ENCODE results near the gene CACNB2. TPM values are rescaled to one million over a fixed set of nuclear protein-coding genes. Genes with fewer than 3 reads are reported as not detected.
A peak's percentile ranks its signal among the peaks of the same experiment; 100 is the strongest.

The CACNB2 gene
- total RNA-seq, 1 experiment from 2014 or later: 3.2 TPM

DNA sequence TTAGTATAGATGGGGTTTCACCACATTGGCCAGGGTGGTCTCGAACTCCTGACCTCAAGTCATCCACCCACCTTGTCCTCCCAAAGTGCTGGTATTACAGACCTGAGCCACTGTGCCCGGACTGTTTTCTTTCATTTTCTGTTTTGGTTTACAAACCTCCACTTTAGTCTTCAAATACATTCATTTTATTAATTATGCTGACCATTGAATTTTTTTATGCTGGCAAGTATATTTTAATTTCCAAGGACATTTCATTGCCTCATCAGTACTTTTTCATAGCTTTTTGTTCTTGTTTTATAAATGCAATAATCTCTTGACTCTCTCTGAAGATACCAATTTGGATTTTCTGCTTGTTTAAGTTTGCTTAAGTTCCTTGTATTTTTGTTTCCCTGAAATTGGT lies 170.5 kb downstream of the CACNB2 start:
- ChIA-PET CTCF (no interaction called here), POLR2A (no interaction called here)
- TF ChIP-seq NR3C1 (CRISPR knock-in tag; conservative IDR thresholded peaks at IDR 0.05; ENCODE audit: low read depth) (no peak), ZNF121 (CRISPR knock-in tag; IDR thresholded peaks at IDR 0.05) (no peak), NR1H2 (CRISPR knock-in tag; IDR thresholded peaks at IDR 0.05) (no peak), ZNF263 (CRISPR knock-in tag; IDR thresholded peaks at IDR 0.05; ENCODE audit: low read depth) (no peak), ESRRA (CRISPR knock-in tag; IDR thresholded peaks at IDR 0.05; ENCODE audit: borderline replicate concordance) (no peak), TEAD4 (CRISPR knock-in tag; IDR thresholded peaks at IDR 0.05) (no peak)
- TF ChIP-seq, protein P1, sequence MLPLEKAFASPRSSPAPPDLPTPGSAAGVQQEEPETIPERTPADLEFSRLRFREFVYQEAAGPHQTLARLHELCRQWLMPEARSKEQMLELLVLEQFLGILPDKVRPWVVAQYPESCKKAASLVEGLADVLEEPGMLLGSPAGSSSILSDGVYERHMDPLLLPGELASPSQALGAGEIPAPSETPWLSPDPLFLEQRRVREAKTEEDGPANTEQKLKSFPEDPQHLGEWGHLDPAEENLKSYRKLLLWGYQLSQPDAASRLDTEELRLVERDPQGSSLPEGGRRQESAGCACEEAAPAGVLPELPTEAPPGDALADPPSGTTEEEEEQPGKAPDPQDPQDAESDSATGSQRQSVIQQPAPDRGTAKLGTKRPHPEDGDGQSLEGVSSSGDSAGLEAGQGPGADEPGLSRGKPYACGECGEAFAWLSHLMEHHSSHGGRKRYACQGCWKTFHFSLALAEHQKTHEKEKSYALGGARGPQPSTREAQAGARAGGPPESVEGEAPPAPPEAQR (CRISPR knock-in tag; IDR thresholded peaks at IDR 0.05): no peak
- TF ChIP-seq, protein P2, sequence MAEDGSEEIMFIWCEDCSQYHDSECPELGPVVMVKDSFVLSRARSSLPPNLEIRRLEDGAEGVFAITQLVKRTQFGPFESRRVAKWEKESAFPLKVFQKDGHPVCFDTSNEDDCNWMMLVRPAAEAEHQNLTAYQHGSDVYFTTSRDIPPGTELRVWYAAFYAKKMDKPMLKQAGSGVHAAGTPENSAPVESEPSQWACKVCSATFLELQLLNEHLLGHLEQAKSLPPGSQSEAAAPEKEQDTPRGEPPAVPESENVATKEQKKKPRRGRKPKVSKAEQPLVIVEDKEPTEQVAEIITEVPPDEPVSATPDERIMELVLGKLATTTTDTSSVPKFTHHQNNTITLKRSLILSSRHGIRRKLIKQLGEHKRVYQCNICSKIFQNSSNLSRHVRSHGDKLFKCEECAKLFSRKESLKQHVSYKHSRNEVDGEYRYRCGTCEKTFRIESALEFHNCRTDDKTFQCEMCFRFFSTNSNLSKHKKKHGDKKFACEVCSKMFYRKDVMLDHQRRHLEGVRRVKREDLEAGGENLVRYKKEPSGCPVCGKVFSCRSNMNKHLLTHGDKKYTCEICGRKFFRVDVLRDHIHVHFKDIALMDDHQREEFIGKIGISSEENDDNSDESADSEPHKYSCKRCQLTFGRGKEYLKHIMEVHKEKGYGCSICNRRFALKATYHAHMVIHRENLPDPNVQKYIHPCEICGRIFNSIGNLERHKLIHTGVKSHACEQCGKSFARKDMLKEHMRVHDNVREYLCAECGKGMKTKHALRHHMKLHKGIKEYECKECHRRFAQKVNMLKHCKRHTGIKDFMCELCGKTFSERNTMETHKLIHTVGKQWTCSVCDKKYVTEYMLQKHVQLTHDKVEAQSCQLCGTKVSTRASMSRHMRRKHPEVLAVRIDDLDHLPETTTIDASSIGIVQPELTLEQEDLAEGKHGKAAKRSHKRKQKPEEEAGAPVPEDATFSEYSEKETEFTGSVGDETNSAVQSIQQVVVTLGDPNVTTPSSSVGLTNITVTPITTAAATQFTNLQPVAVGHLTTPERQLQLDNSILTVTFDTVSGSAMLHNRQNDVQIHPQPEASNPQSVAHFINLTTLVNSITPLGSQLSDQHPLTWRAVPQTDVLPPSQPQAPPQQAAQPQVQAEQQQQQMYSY (CRISPR knock-in tag; IDR thresholded peaks at IDR 0.05): no peak
- TF ChIP-seq, protein P3, sequence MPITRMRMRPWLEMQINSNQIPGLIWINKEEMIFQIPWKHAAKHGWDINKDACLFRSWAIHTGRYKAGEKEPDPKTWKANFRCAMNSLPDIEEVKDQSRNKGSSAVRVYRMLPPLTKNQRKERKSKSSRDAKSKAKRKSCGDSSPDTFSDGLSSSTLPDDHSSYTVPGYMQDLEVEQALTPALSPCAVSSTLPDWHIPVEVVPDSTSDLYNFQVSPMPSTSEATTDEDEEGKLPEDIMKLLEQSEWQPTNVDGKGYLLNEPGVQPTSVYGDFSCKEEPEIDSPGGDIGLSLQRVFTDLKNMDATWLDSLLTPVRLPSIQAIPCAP (CRISPR knock-in tag; IDR thresholded peaks at IDR 0.05): no peak
- TF ChIP-seq, protein P4, sequence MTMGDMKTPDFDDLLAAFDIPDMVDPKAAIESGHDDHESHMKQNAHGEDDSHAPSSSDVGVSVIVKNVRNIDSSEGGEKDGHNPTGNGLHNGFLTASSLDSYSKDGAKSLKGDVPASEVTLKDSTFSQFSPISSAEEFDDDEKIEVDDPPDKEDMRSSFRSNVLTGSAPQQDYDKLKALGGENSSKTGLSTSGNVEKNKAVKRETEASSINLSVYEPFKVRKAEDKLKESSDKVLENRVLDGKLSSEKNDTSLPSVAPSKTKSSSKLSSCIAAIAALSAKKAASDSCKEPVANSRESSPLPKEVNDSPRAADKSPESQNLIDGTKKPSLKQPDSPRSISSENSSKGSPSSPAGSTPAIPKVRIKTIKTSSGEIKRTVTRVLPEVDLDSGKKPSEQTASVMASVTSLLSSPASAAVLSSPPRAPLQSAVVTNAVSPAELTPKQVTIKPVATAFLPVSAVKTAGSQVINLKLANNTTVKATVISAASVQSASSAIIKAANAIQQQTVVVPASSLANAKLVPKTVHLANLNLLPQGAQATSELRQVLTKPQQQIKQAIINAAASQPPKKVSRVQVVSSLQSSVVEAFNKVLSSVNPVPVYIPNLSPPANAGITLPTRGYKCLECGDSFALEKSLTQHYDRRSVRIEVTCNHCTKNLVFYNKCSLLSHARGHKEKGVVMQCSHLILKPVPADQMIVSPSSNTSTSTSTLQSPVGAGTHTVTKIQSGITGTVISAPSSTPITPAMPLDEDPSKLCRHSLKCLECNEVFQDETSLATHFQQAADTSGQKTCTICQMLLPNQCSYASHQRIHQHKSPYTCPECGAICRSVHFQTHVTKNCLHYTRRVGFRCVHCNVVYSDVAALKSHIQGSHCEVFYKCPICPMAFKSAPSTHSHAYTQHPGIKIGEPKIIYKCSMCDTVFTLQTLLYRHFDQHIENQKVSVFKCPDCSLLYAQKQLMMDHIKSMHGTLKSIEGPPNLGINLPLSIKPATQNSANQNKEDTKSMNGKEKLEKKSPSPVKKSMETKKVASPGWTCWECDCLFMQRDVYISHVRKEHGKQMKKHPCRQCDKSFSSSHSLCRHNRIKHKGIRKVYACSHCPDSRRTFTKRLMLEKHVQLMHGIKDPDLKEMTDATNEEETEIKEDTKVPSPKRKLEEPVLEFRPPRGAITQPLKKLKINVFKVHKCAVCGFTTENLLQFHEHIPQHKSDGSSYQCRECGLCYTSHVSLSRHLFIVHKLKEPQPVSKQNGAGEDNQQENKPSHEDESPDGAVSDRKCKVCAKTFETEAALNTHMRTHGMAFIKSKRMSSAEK (CRISPR knock-in tag; IDR thresholded peaks at IDR 0.05; ENCODE audit: borderline replicate concordance): no peak
- TF ChIP-seq, protein P5, sequence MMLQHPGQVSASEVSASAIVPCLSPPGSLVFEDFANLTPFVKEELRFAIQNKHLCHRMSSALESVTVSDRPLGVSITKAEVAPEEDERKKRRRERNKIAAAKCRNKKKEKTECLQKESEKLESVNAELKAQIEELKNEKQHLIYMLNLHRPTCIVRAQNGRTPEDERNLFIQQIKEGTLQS (CRISPR knock-in tag; conservative IDR thresholded peaks at IDR 0.05): no peak
- Mint-ChIP-seq H3K27me3 (ENCODE audit: low read depth) (no peaks in the 10 kb centered on the region), H3K9me3 (no peaks in the 10 kb centered on the region), H3K36me3 (no peaks in the 10 kb centered on the region), H3K27ac (no peak overlapping the region), H3K4me3 (no peak overlapping the region), H3K4me1 (peaks cover 8% of the 10 kb centered on the region)
- DNase-seq (ENCODE audit: low spot score) (no peak), ATAC-seq (no peak)

DNA sequence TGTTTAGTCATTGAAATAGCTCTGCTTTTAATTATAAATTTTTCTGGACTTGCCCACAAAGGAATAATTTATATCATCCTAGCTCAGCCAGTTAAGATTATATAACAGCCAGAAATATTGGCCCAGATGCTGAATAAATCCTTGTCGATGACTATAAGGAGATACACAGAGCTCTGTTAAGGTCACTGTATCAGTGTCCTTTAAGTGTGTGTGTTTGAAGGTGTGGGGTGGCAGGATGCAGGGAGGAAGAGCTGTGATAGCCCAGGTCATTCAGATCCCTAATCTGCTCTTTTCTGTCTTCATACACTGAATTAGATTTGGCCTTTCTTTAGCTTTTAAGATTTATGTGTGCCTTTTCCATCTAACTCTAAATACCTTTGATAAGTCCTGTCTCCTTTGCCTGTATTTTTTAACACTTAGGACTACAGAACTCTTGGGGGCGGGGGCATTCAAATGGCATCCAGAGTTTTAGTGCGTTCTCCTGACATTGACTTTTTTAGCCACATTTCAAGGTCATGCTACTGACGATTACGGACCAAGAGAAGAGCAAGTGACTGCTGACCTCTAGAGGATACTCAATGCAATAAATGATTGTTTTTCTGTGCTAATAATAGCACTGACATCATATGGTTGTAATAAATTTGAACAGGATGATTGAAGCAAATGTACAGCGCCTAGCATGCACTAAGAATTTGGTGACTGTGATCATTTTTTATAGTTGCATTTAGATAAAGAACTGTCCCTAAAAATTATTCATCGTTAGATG lies 172.3 kb downstream of the CACNB2 start:
- POLR2A ChIA-PET: no interaction called here
- no peaks in the 10 kb centered on the region for H3K36me3 Mint-ChIP-seq
- H3K4me1 Mint-ChIP-seq: peaks cover 7% of the 10 kb centered on the region

More for the DNA sequence above, 172.3 kb downstream of the CACNB2 start:
- no peaks in the 10 kb centered on the region for H3K27me3 Mint-ChIP-seq (ENCODE audit: low read depth)
- TF ChIP-seq, protein P5 (CRISPR knock-in tag; conservative IDR thresholded peaks at IDR 0.05): no peak
- TF ChIP-seq ESRRA (CRISPR knock-in tag; IDR thresholded peaks at IDR 0.05; ENCODE audit: borderline replicate concordance): peak; percentile 89; the same call in 1 of the 2 replicates
- TF ChIP-seq, protein P6, sequence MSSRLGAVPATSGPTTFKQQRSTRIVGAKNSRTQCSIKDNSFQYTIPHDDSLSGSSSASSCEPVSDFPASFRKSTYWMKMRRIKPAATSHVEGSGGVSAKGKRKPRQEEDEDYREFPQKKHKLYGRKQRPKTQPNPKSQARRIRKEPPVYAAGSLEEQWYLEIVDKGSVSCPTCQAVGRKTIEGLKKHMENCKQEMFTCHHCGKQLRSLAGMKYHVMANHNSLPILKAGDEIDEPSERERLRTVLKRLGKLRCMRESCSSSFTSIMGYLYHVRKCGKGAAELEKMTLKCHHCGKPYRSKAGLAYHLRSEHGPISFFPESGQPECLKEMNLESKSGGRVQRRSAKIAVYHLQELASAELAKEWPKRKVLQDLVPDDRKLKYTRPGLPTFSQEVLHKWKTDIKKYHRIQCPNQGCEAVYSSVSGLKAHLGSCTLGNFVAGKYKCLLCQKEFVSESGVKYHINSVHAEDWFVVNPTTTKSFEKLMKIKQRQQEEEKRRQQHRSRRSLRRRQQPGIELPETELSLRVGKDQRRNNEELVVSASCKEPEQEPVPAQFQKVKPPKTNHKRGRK (CRISPR knock-in tag; IDR thresholded peaks at IDR 0.05; ENCODE audit: borderline replicate concordance): no peak
- TF ChIP-seq, protein P7, sequence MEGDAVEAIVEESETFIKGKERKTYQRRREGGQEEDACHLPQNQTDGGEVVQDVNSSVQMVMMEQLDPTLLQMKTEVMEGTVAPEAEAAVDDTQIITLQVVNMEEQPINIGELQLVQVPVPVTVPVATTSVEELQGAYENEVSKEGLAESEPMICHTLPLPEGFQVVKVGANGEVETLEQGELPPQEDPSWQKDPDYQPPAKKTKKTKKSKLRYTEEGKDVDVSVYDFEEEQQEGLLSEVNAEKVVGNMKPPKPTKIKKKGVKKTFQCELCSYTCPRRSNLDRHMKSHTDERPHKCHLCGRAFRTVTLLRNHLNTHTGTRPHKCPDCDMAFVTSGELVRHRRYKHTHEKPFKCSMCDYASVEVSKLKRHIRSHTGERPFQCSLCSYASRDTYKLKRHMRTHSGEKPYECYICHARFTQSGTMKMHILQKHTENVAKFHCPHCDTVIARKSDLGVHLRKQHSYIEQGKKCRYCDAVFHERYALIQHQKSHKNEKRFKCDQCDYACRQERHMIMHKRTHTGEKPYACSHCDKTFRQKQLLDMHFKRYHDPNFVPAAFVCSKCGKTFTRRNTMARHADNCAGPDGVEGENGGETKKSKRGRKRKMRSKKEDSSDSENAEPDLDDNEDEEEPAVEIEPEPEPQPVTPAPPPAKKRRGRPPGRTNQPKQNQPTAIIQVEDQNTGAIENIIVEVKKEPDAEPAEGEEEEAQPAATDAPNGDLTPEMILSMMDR (IDR thresholded peaks at IDR 0.05): peak; percentile 22; the same call in 1 of the 2 replicates
- no peak overlapping the region for H3K4me3 Mint-ChIP-seq
- no peak overlapping the region for H3K27ac Mint-ChIP-seq
- ATAC-seq (peak; percentile 89), DNase-seq (ENCODE audit: low spot score) (no peak)
- no peaks in the 10 kb centered on the region for H3K9me3 Mint-ChIP-seq
- CTCF ChIA-PET: interaction anchor here (0.6 to 1.1 kb wide), 4 partner anchors 74 to 268 kb away, joined by 3 to 4 read pairs (median 3); no protein-coding TSS in a partner anchor
